CD8-positive, alpha-beta memory T cell (primary cell): ENCODE measurements around the gene ATXN1. TPM values are rescaled to one million over a fixed set of nuclear protein-coding genes. Genes with fewer than 3 reads are reported as not detected.
A peak's percentile ranks its signal among the peaks of the same experiment; 100 is the strongest.

Experiments
- CTCF ChIA-PET: fragments of 350-600 bp; sonication (Branson Sonifier 250); formaldehyde crosslinking; loops from one replicate; lab custom pipeline; 2021; ENCODE audit warnings: antibody characterized with exemption; lab: Charles Lee
- POLR2A ChIA-PET: fragments of 350-600 bp; sonication (Branson Sonifier 250); formaldehyde crosslinking; loops from one replicate; lab custom pipeline; 2021; ENCODE audit warnings: antibody characterized with exemption; lab: Charles Lee
- DNase-seq, 5 donors: peaks; one replicate each; pipeline versions ENCODE4 v3.0.0 to v3.0.0-alpha.2; 2020 to 2022; ENCODE audit warnings: mixed read lengths in 1 of 5
- H3K27ac ChIP-seq: one replicate; pipeline ENCODE4 v1.7.0; 2013; ENCODE audit warnings: low read depth, mild to moderate bottlenecking, low read length, moderate library complexity
- H3K27me3 ChIP-seq: 2 replicates; pipeline ENCODE4 v1.7.0; 2013; ENCODE audit warnings: low read length, mild to moderate bottlenecking; ENCODE audit not compliant: insufficient read depth, poor library complexity, severe bottlenecking
- H3K36me3 ChIP-seq: 2 replicates; pipeline ENCODE4 v1.7.0; 2013; ENCODE audit warnings: mild to moderate bottlenecking, low read length, moderate library complexity; ENCODE audit not compliant: insufficient read depth
- H3K4me1 ChIP-seq: 2 replicates; pipeline ENCODE4 v1.7.0; 2013; ENCODE audit warnings: mild to moderate bottlenecking, low read length, moderate library complexity; ENCODE audit not compliant: insufficient read depth
- H3K4me3 ChIP-seq: 2 replicates; pipeline ENCODE4 v1.7.0; 2013; ENCODE audit warnings: mild to moderate bottlenecking, low read length
- H3K9me3 ChIP-seq: 2 replicates; pipeline ENCODE4 v1.7.0; 2013; ENCODE audit warnings: mild to moderate bottlenecking, low read length
- H3K27ac Mint-ChIP-seq, 8 donors: one replicate each; pipeline ENCODE4 v1.8.0; 2020 to 2021; ENCODE audit warnings: mixed read lengths in 8 of 8, mild to moderate bottlenecking in 6 of 8, inconsistent platforms in 3 of 8, moderate library complexity in 3 of 8
- H3K27me3 Mint-ChIP-seq, 2 donors: one replicate each; pipeline ENCODE4 v1.8.0; 2020 to 2021; ENCODE audit warnings: mixed read lengths in 2 of 2, mild to moderate bottlenecking in 1 of 2, moderate library complexity in 1 of 2
- H3K36me3 Mint-ChIP-seq, 3 donors: one replicate each; pipeline ENCODE4 v1.8.0; 2020 to 2021; ENCODE audit warnings: mixed read lengths in 3 of 3, inconsistent platforms in 1 of 3, mild to moderate bottlenecking in 1 of 3
- H3K4me1 Mint-ChIP-seq, 3 donors: one replicate each; pipeline ENCODE4 v1.8.0; 2020 to 2021; ENCODE audit warnings: mixed read lengths in 3 of 3, inconsistent platforms in 1 of 3, mild to moderate bottlenecking in 1 of 3
- H3K4me3 Mint-ChIP-seq, 7 donors: one replicate each; pipeline ENCODE4 v1.8.0; 2020 to 2021; ENCODE audit warnings: mixed read lengths in 7 of 7, mild to moderate bottlenecking in 6 of 7, moderate library complexity in 4 of 7, inconsistent platforms in 2 of 7
- H3K9me3 Mint-ChIP-seq, 5 donors: one replicate each; pipeline ENCODE4 v1.8.0; 2020 to 2022; ENCODE audit warnings: mixed read lengths in 5 of 5, mild to moderate bottlenecking in 3 of 5, moderate library complexity in 2 of 5, inconsistent platforms in 1 of 5
- polyA plus RNA-seq: library from polyadenylated mRNA; unstranded; fragments of 300-500 nt; fragmentation: Illumina TruSeq; gene quantifications from one replicate; pipeline ENCODE4 v1.2.3, GENCODE V29; 2021
- total RNA-seq, 2 experiments: library from RNA; stranded (reverse); gene quantifications; one replicate each; pipeline ENCODE4 v1.2.3, GENCODE V29; 2021

ATXN1 gene
- total and polyA plus RNA-seq, 3 experiments from 2014 or later = 20.0 to 114 (median 111) TPM

- Histone ChIP-seq H3K9me3 (no peaks in the 10 kb centered on the region), H3K4me3 (no peak overlapping the region), H3K27me3 (no peaks in the 10 kb centered on the region), H3K27ac (no peak overlapping the region), H3K36me3 (no peaks in the 10 kb centered on the region), H3K4me1 (peaks cover 44% of the 10 kb centered on the region)
- H3K36me3 Mint-ChIP-seq = peaks cover 0 to 4% (median 3%) of the 10 kb centered on the region in 3 donors
- CTCF ChIA-PET = interaction anchor here (1.0 to 5.9 kb wide), 6 partner anchors 7 to 438 kb away, joined by 3 to 49 read pairs (median 4); partner anchors contain the start of gene ATXN1
- H3K27ac Mint-ChIP-seq = peak overlapping the region; percentile 17 to 89 (median 49)
- DNase-seq = peak; percentile 58 to 84 (median 67)
- peaks cover 50 to 78% (median 77%) of the 10 kb centered on the region in 3 donors for H3K4me1 Mint-ChIP-seq
- no peaks in the 10 kb centered on the region for H3K9me3 Mint-ChIP-seq
- POLR2A ChIA-PET = interaction anchor here (0.9 kb wide), 1 partner anchor 10 kb away, joined by 5 read pairs; no protein-coding TSS in a partner anchor
- no peaks in the 10 kb centered on the region for H3K27me3 Mint-ChIP-seq
- H3K4me3 Mint-ChIP-seq = peak overlapping the region; percentile 0 to 49 (median 4)
Observed at GRCh38 chr6:16769131-16769985, 8.1 kb upstream of the ATXN1 start.

DNA sequence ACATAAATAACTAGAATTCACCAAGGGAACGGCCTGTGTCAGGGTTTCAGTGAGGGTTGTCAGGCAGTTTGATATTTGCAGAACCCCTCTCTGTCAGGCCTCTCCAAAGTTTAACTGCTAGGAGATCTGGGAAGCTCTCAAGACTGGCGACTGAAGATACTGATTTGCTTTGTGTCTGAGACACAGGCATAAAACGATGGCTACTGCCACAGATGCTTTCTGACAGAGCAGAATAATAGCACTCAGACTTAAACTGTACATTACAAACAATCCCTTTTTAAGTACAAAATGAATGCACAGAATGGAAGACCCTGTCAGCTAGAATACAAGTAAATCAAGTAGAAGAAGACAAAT is 7.2 kb upstream of the ATXN1 start:
- POLR2A ChIA-PET = interaction anchor here (0.9 kb wide), 1 partner anchor 9 kb away, joined by 5 read pairs; no protein-coding TSS in a partner anchor
- Mint-ChIP-seq H3K4me3 (peak overlapping the region in 1 of 7 donors; percentile 21), H3K36me3 (peaks cover 0 to 4% (median 3%) of the 10 kb centered on the region in 3 donors), H3K27me3 (no peaks in the 10 kb centered on the region), H3K4me1 (peaks cover 59 to 87% (median 85%) of the 10 kb centered on the region in 3 donors), H3K27ac (peak overlapping the region in 6 of 8 donors; percentile 54 to 83 (median 65)), H3K9me3 (no peaks in the 10 kb centered on the region)
- Histone ChIP-seq H3K4me1 (peaks cover 53% of the 10 kb centered on the region), H3K36me3 (no peaks in the 10 kb centered on the region), H3K9me3 (no peaks in the 10 kb centered on the region), H3K4me3 (no peak overlapping the region), H3K27me3 (no peaks in the 10 kb centered on the region), H3K27ac (no peak overlapping the region)
- CTCF ChIA-PET = interaction anchor here (1.0 to 2.6 kb wide), 5 partner anchors 11 to 437 kb away, joined by 3 to 8 read pairs (median 4); no protein-coding TSS in a partner anchor
- DNase-seq = no peak

- Histone ChIP-seq H3K4me3 (no peak overlapping the region), H3K9me3 (no peaks in the 10 kb centered on the region), H3K36me3 (no peaks in the 10 kb centered on the region), H3K27ac (no peak overlapping the region), H3K4me1 (peaks cover 54% of the 10 kb centered on the region), H3K27me3 (no peaks in the 10 kb centered on the region)
- DNase-seq = no peak
- Mint-ChIP-seq H3K27ac (peak overlapping the region in 4 of 8 donors; percentile 29 to 61 (median 56)), H3K27me3 (no peaks in the 10 kb centered on the region), H3K36me3 (peaks cover 0 to 4% (median 4%) of the 10 kb centered on the region in 3 donors), H3K4me3 (no peak overlapping the region), H3K9me3 (no peaks in the 10 kb centered on the region), H3K4me1 (peaks cover 64 to 92% (median 89%) of the 10 kb centered on the region in 3 donors)
- ChIA-PET POLR2A (interaction anchor here (0.6 kb wide), 1 partner anchor 9 kb away, joined by 5 read pairs; no protein-coding TSS in a partner anchor), CTCF (interaction anchor here (1.0 to 2.6 kb wide), 4 partner anchors 10 to 436 kb away, joined by 3 to 8 read pairs (median 4); no protein-coding TSS in a partner anchor)
Observed at GRCh38 chr6:16767765-16768476, 6.7 kb upstream of the ATXN1 start.

GRCh38 chr6:16766836-16767745 is 5.8 kb upstream of the ATXN1 start:
- Mint-ChIP-seq H3K4me1 (peaks cover 64 to 93% (median 91%) of the 10 kb centered on the region in 3 donors), H3K27ac (peak overlapping the region in 5 of 8 donors; percentile 38 to 62 (median 58)), H3K9me3 (no peaks in the 10 kb centered on the region), H3K4me3 (no peak overlapping the region), H3K36me3 (peaks cover 0 to 12% (median 3%) of the 10 kb centered on the region in 3 donors), H3K27me3 (no peaks in the 10 kb centered on the region)
- Histone ChIP-seq H3K27ac (no peak overlapping the region), H3K27me3 (no peaks in the 10 kb centered on the region), H3K9me3 (no peaks in the 10 kb centered on the region), H3K4me3 (no peak overlapping the region), H3K4me1 (peaks cover 54% of the 10 kb centered on the region), H3K36me3 (no peaks in the 10 kb centered on the region)
- CTCF ChIA-PET = interaction anchor here (2.6 kb wide), 1 partner anchor 253 kb away, joined by 8 read pairs; no protein-coding TSS in a partner anchor
- DNase-seq = no peak
- POLR2A ChIA-PET = interaction anchor here (0.6 kb wide), 1 partner anchor 8 kb away, joined by 5 read pairs; no protein-coding TSS in a partner anchor

DNA sequence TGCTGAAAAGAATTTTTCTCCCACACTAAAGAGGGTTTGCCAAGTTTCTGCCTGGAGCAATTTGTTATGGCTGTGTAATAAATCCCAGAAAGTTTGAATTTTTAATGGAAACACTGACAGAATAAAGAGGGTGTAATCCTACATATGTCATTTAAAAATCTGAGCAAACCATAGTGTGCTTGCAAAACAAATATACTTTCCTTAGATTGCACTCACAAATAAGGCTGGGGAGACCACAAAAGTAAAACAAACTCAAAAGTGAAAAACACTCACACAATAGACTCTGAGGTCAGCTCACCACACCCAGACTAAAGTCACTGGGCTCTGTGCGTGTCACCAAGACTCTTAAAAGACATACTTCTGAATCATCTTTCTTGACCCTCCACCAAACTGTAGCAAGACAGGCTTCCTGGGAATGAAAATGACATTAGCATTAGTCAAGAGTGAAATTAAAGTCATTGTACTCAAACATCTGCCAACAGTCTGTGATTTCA is 4.8 kb upstream of the ATXN1 start:
- Mint-ChIP-seq H3K4me3 (peak overlapping the region in 5 of 7 donors; percentile 3 to 70 (median 22)), H3K27me3 (peaks cover 0 to 2% of the 10 kb centered on the region in 2 donors), H3K27ac (peak overlapping the region in 7 of 8 donors; percentile 13 to 83 (median 55)), H3K9me3 (peaks cover 0 to 2% (median 0%) of the 10 kb centered on the region in 5 donors), H3K4me1 (peaks cover 63 to 83% (median 81%) of the 10 kb centered on the region in 3 donors), H3K36me3 (peaks cover 0 to 17% (median 1%) of the 10 kb centered on the region in 3 donors)
- no peak for DNase-seq
- H3K4me1 ChIP-seq = peaks cover 53% of the 10 kb centered on the region
- H3K4me3 ChIP-seq = no peak overlapping the region
- H3K9me3 ChIP-seq = no peaks in the 10 kb centered on the region
- no peak overlapping the region for H3K27ac ChIP-seq
- no peaks in the 10 kb centered on the region for H3K27me3 ChIP-seq
- ChIA-PET CTCF (interaction anchor here (5.5 kb wide), 1 partner anchor 34 kb away, joined by 37 read pairs; no protein-coding TSS in a partner anchor), POLR2A (no interaction called here)
- no peaks in the 10 kb centered on the region for H3K36me3 ChIP-seq

GRCh38 chr6:16765235-16765634 is 4.0 kb upstream of the ATXN1 start:
- Histone ChIP-seq H3K9me3 (no peaks in the 10 kb centered on the region), H3K4me3 (no peak overlapping the region), H3K36me3 (no peaks in the 10 kb centered on the region), H3K4me1 (peaks cover 45% of the 10 kb centered on the region), H3K27ac (no peak overlapping the region), H3K27me3 (no peaks in the 10 kb centered on the region)
- Mint-ChIP-seq H3K4me1 (peaks cover 55 to 74% (median 72%) of the 10 kb centered on the region in 3 donors), H3K27ac (peak overlapping the region in 4 of 8 donors; percentile 64 to 99 (median 90)), H3K9me3 (peaks cover 0 to 2% (median 0%) of the 10 kb centered on the region in 5 donors), H3K4me3 (peak overlapping the region in 3 of 7 donors; percentile 57 to 98 (median 95)), H3K36me3 (peaks cover 0 to 19% (median 1%) of the 10 kb centered on the region in 3 donors), H3K27me3 (peaks cover 0 to 4% of the 10 kb centered on the region in 2 donors)
- no peak for DNase-seq
- CTCF ChIA-PET = interaction anchor here (0.7 to 5.5 kb wide), 3 partner anchors 11 to 52 kb away, joined by 3 to 37 read pairs (median 4); no protein-coding TSS in a partner anchor
- POLR2A ChIA-PET = interaction anchor here (1.3 kb wide), 1 partner anchor 66 kb away, joined by 5 read pairs; no protein-coding TSS in a partner anchor
